ENCODE results near the gene DNAJC27.

DNAJC27 gene

GRCh38 chr2:24925815-24926214 lies 45.9 kb downstream of the DNAJC27 start:
- no peak for DNase-seq (ENCODE audit: low read depth)

- DNase-seq (ENCODE audit: low read depth), result no peak
These were observed 47.0 kb downstream of the DNAJC27 start for GRCh38 chr2:24924732-24925131.

- no peak for DNase-seq (ENCODE audit: low read depth)
These were observed 47.5 kb downstream of the DNAJC27 start for GRCh38 chr2:24924266-24924665.

GRCh38 chr2:24923106-24923505 lies 48.6 kb downstream of the DNAJC27 start:
- DNase-seq (ENCODE audit: low read depth), result no peak

- no peak for DNase-seq (ENCODE audit: low read depth)
These were observed 49.2 kb downstream of the DNAJC27 start for GRCh38 chr2:24922556-24922955.

GRCh38 chr2:24920809-24921441 lies 50.8 kb downstream of the DNAJC27 start:
- DNase-seq (ENCODE audit: low read depth), result no peak

- DNase-seq (ENCODE audit: low read depth), result peak; percentile 58
These were observed 51.5 kb downstream of the DNAJC27 start, which contains the start of gene ADCY3 for GRCh38 chr2:24920098-24920808. ADCY3 (minus strand) TSS chr2:24920237; CDS start chr2:24918987, 1,250 bp downstream.

- DNase-seq (ENCODE audit: low read depth), result no peak
These were observed 52.2 kb downstream of the DNAJC27 start for GRCh38 chr2:24919506-24920097.

GRCh38 chr2:24919037-24919505 lies 52.7 kb downstream of the DNAJC27 start:
- peak; percentile 57 for DNase-seq (ENCODE audit: low read depth)

GRCh38 chr2:24918326-24919036 lies 53.3 kb downstream of the DNAJC27 start:
- DNase-seq (ENCODE audit: low read depth), result no peak

GRCh38 chr2:24917731-24918325 lies 53.9 kb downstream of the DNAJC27 start:
- DNase-seq (ENCODE audit: low read depth), result no peak

GRCh38 chr2:24917086-24917485 lies 54.7 kb downstream of the DNAJC27 start:
- DNase-seq (ENCODE audit: low read depth), result no peak

- DNase-seq (ENCODE audit: low read depth), result no peak
These were observed 56.0 kb downstream of the DNAJC27 start for GRCh38 chr2:24915796-24916195.

- no peak for DNase-seq (ENCODE audit: low read depth)
These were observed 56.6 kb downstream of the DNAJC27 start for GRCh38 chr2:24915175-24915574.

- no peak for DNase-seq (ENCODE audit: low read depth)
These were observed 57.0 kb downstream of the DNAJC27 start for GRCh38 chr2:24914713-24915112.

- DNase-seq (ENCODE audit: low read depth), result no peak
These were observed 57.8 kb downstream of the DNAJC27 start for GRCh38 chr2:24913911-24914310.

- no peak for DNase-seq (ENCODE audit: low read depth)
These were observed 58.8 kb downstream of the DNAJC27 start for GRCh38 chr2:24912986-24913385.

- no peak for DNase-seq (ENCODE audit: low read depth)
These were observed 59.2 kb downstream of the DNAJC27 start for GRCh38 chr2:24912523-24912922.

GRCh38 chr2:24910245-24910644 lies 61.5 kb downstream of the DNAJC27 start:
- no peak for DNase-seq (ENCODE audit: low read depth)

- no peak for DNase-seq (ENCODE audit: low read depth)
These were observed 62.1 kb downstream of the DNAJC27 start for GRCh38 chr2:24909555-24910177.

GRCh38 chr2:24908461-24908901 lies 63.3 kb downstream of the DNAJC27 start:
- DNase-seq (ENCODE audit: low read depth), result no peak

- DNase-seq (ENCODE audit: low read depth), result no peak
These were observed 64.6 kb downstream of the DNAJC27 start for GRCh38 chr2:24907116-24907515.
